GM12891 (cell line): ENCODE results near the gene FLNC.

Experiments used
- DNase-seq: peaks from one replicate; pipeline ENCODE4 v3.0.0; 2011; ENCODE audit warnings: low spot score; ENCODE audit not compliant: insufficient read length
- FAIRE-seq: peaks from 2 replicates; lab custom pipeline; 2011; peaks lifted over from hg19 to GRCh38; lab: Jason Lieb, UNC
- PAX5 ChIP-seq: IDR thresholded peaks from 2 replicates; pipeline ENCODE4 v1.6.1; 2011; ENCODE audit warnings: low read length, moderate library complexity, mild to moderate bottlenecking; ENCODE audit not compliant: insufficient read depth, severe bottlenecking
- POLR2A ChIP-seq: IDR thresholded peaks from 2 replicates; pipeline ENCODE4 v1.6.1; 2011; ENCODE audit warnings: low read depth, low read length, control low read depth
- POLR2AphosphoS5 ChIP-seq: IDR thresholded peaks from 2 replicates; pipeline ENCODE4 v1.6.1; 2011; ENCODE audit warnings: low read depth, low read length, control low read depth
- POU2F2 ChIP-seq: IDR thresholded peaks from 2 replicates; pipeline ENCODE4 v1.6.1; 2011; ENCODE audit warnings: low read depth, mild to moderate bottlenecking, control low read depth, low read length, moderate library complexity
- SPI1 ChIP-seq: IDR thresholded peaks from 2 replicates; pipeline ENCODE4 v1.6.1; 2011; ENCODE audit warnings: low read depth, low read length, control low read depth
- TAF1 ChIP-seq: IDR thresholded peaks from 2 replicates; pipeline ENCODE4 v1.6.1; 2011; ENCODE audit warnings: low read depth, low read length, control low read depth

The FLNC gene

DNA sequence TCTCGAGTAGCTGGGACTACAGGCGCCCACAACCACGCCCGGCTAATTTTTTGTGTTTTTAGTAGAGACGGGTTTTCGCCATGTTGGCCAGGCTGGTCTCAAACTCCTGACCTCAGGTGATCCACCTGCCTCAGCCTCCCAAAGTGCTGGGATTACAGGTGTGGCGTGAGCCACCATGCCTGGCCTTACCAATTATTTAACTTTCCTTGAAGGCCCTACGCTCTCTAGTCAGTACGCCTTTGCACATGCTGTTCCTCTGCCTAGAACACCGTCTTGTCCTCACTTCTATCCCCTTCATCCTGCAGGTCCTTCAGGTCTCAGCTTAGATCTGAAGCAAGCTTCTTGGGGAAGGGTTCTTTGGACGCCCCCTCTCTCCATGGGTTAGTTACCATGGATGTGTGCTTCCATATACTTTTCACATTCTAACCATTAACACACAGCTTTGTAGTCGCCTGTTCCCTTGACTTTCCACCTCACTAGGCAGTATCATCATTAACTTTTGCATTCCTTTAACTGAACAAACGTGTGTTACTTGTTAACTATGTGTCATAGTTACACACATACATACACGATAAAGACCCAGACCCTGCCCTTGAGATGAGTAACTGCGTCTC, 31.9 kb downstream of the FLNC start:
- TF ChIP-seq POLR2AphosphoS5 (no peak), TAF1 (no peak), PAX5 (no peak), SPI1 (no peak), POU2F2 (no peak), POLR2A (no peak)
- DNase-seq (no peak), FAIRE-seq (no peak)

- TF ChIP-seq POU2F2 (peak; percentile 15; the same call in 1 of the 2 replicates), POLR2AphosphoS5 (peak; percentile 66; the same call in 1 of the 2 replicates), TAF1 (peak; percentile 78), SPI1 (no peak), PAX5 (no peak), POLR2A (peak; percentile 72)
- DNase-seq (peak; percentile 99), FAIRE-seq (peak; percentile 97)
These were observed 32.6 kb downstream of the FLNC start, which contains the start of gene ATP6V1F for GRCh38 chr7:128862571-128863432. TSS of gene ATP6V1F (plus strand) at chr7:128862856. CDS start at chr7:128862905, 49 bp downstream.

GRCh38 chr7:128863433-128863989, 33.3 kb downstream of the FLNC start:
- FAIRE-seq = peak; percentile 71
- TF ChIP-seq POLR2AphosphoS5 = no peak
- TF ChIP-seq TAF1 = no peak
- TF ChIP-seq POU2F2 = no peak
- peak; percentile 70 for DNase-seq

GRCh38 chr7:128865303-128865702, 35.1 kb downstream of the FLNC start:
- no peak for DNase-seq
- no peak for FAIRE-seq
- TF ChIP-seq POU2F2 = no peak
- no peak for TF ChIP-seq SPI1
- no peak for TF ChIP-seq POLR2A
- TF ChIP-seq POLR2AphosphoS5 = no peak
- TF ChIP-seq PAX5 = no peak

GRCh38 chr7:128865996-128866877, 36.0 kb downstream of the FLNC start:
- DNase-seq (no peak), FAIRE-seq (no peak)
- TF ChIP-seq TAF1 (no peak), POU2F2 (no peak), POLR2A (no peak), PAX5 (no peak), POLR2AphosphoS5 (no peak), SPI1 (no peak)

GRCh38 chr7:128867241-128867640, 37.0 kb downstream of the FLNC start:
- FAIRE-seq (no peak), DNase-seq (no peak)
- no peak for TF ChIP-seq SPI1
- TF ChIP-seq POLR2AphosphoS5 = no peak
- TF ChIP-seq POLR2A = no peak
- no peak for TF ChIP-seq POU2F2
- no peak for TF ChIP-seq TAF1
- TF ChIP-seq PAX5 = no peak

DNA sequence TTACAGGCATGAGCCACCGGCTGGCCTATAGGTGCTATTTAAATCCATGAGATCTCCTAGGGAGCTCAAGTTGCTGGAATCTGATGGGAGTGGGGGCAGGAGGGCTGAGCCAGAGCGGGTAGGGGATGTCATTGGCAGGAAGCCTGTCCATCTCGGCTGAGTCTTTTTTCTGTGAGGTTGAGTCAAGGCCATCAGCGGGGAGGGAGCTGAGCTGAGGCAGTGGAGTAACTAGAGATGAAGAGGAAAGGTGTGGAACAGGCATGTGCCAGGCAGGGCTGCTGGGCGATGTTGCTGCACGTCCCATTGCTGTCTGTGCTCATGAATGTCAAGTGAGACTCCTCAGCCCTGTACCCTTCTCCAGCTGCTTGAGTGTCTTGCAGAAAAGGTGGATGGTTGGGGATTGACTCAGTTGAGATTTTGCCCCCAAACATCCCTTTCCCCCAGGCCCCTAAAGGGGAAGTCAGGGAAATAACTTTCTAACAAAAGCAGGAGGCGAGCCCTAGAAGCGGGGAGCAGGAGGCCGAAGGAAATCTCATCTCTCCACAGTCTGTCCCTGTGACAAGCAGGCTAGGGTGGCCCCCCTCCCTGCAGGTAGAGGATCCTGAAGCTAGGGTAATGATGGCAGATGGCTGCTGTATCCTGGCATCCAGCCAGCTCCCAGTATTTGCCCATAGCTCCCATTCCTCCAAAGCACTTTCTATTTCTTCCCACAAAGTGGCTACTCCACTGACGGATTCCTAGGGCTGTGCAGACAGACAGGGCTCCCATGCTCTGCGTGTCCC, 37.8 kb downstream of the FLNC start:
- FAIRE-seq (no peak), DNase-seq (no peak)
- no peak for TF ChIP-seq SPI1
- no peak for TF ChIP-seq TAF1
- TF ChIP-seq PAX5 = no peak
- no peak for TF ChIP-seq POLR2A
- TF ChIP-seq POU2F2 = no peak
- no peak for TF ChIP-seq POLR2AphosphoS5

GRCh38 chr7:128868624-128869137, 38.5 kb downstream of the FLNC start:
- TF ChIP-seq POLR2A (no peak), PAX5 (no peak), TAF1 (no peak), POU2F2 (no peak), POLR2AphosphoS5 (no peak), SPI1 (no peak)
- DNase-seq (no peak), FAIRE-seq (no peak)
